Naive B cell (primary cell): ENCODE data around the gene CLSTN2. TPM values are rescaled to one million over a fixed set of nuclear protein-coding genes. Genes with fewer than 3 reads are reported as not detected.
"Not testable (repeated sequence)": the region's sequence is repeated elsewhere in the genome, so short reads cannot be mapped to it uniquely, and the experiment has no call there.

Experiments used
- ATAC-seq, 2 donors: fragments of 150-1000 bp; cut with Tn5 transposase; 2 replicates each; pipeline ENCODE4 v1.10.0; 2021; ENCODE audit warnings: low read depth in 2 of 2, mild to moderate bottlenecking in 2 of 2, moderate library complexity in 2 of 2
- DNase-seq: peaks from one replicate; pipeline ENCODE4 v3.0.0; 2022
- H3K27ac Mint-ChIP-seq, 6 donors: one replicate each; pipeline ENCODE4 v1.8.0; 2020 to 2022; ENCODE audit warnings: mild to moderate bottlenecking in 6 of 6, mixed read lengths in 6 of 6, moderate library complexity in 5 of 6, inconsistent platforms in 2 of 6
- H3K27me3 Mint-ChIP-seq, 3 donors: one replicate each; pipeline ENCODE4 v1.8.0; 2021 to 2022; ENCODE audit warnings: mixed read lengths in 3 of 3, mild to moderate bottlenecking in 1 of 3
- H3K36me3 Mint-ChIP-seq, 2 donors: one replicate each; pipeline ENCODE4 v1.8.0; 2020 to 2022; ENCODE audit warnings: mixed read lengths in 2 of 2, inconsistent platforms in 1 of 2, mild to moderate bottlenecking in 1 of 2
- H3K4me1 Mint-ChIP-seq, 3 donors: one replicate each; pipeline ENCODE4 v1.8.0; 2020 to 2022; ENCODE audit warnings: mixed read lengths in 3 of 3, inconsistent platforms in 1 of 3, mild to moderate bottlenecking in 1 of 3, moderate library complexity in 1 of 3
- H3K4me3 Mint-ChIP-seq, 8 donors: one replicate each; pipeline ENCODE4 v1.8.0; 2020 to 2022; ENCODE audit warnings: mild to moderate bottlenecking in 8 of 8, mixed read lengths in 8 of 8, moderate library complexity in 8 of 8, inconsistent platforms in 2 of 8
- H3K9me3 Mint-ChIP-seq, 7 donors: one replicate each; pipeline ENCODE4 v1.8.0; 2020 to 2022; ENCODE audit warnings: mixed read lengths in 7 of 7, mild to moderate bottlenecking in 5 of 7, inconsistent platforms in 2 of 7, moderate library complexity in 1 of 7
- polyA plus RNA-seq, 6 donors: library from polyadenylated mRNA; unstranded; fragments of 300-500 nt; fragmentation: Illumina TruSeq; gene quantifications; one replicate each; pipeline ENCODE4 v1.2.3, GENCODE V29; 2021; ENCODE audit warnings: low read depth in 6 of 6

Gene CLSTN2
- polyA plus RNA-seq, 6 donors from 2014 or later = not detected

GRCh38 chr3:140423574-140423973 lies 488.6 kb downstream of the CLSTN2 start:
- H3K9me3 Mint-ChIP-seq, H3K36me3 Mint-ChIP-seq, H3K4me3 Mint-ChIP-seq, H3K27me3 Mint-ChIP-seq, H3K4me1 Mint-ChIP-seq, DNase-seq, ATAC-seq: not testable (repeated sequence)
- peak overlapping the region in 1 of 6 donors; percentile 27 for H3K27ac Mint-ChIP-seq

- peaks cover 0 to 5% (median 1%) of the 10 kb centered on the region in 3 donors for H3K27me3 Mint-ChIP-seq
- ATAC-seq (no peak), DNase-seq (no peak)
- H3K9me3 Mint-ChIP-seq = no peaks in the 10 kb centered on the region
- no peaks in the 10 kb centered on the region for H3K36me3 Mint-ChIP-seq
- H3K4me3 Mint-ChIP-seq = peak overlapping the region in 1 of 8 donors; percentile 1
- no peak overlapping the region for H3K27ac Mint-ChIP-seq
- H3K4me1 Mint-ChIP-seq = no peaks in the 10 kb centered on the region
Observed at GRCh38 chr3:140424211-140424610, 489.2 kb downstream of the CLSTN2 start.

GRCh38 chr3:140424726-140425125 lies 489.7 kb downstream of the CLSTN2 start:
- H3K4me3 Mint-ChIP-seq = no peak overlapping the region
- no peaks in the 10 kb centered on the region for H3K36me3 Mint-ChIP-seq
- no peak for DNase-seq
- H3K27me3 Mint-ChIP-seq = peaks cover 0 to 5% (median 4%) of the 10 kb centered on the region in 3 donors
- H3K27ac Mint-ChIP-seq = no peak overlapping the region
- H3K9me3 Mint-ChIP-seq = no peaks in the 10 kb centered on the region
- ATAC-seq = no peak
- no peaks in the 10 kb centered on the region for H3K4me1 Mint-ChIP-seq

GRCh38 chr3:140427786-140428185 lies 492.8 kb downstream of the CLSTN2 start:
- Mint-ChIP-seq H3K27me3 (peaks cover 0 to 4% (median 0%) of the 10 kb centered on the region in 3 donors), H3K9me3 (no peaks in the 10 kb centered on the region), H3K4me3 (no peak overlapping the region), H3K36me3 (no peaks in the 10 kb centered on the region), H3K27ac (no peak overlapping the region), H3K4me1 (no peaks in the 10 kb centered on the region)
- ATAC-seq (no peak), DNase-seq (no peak)

GRCh38 chr3:140428380-140428779 lies 493.4 kb downstream of the CLSTN2 start:
- no peak for ATAC-seq
- no peak for DNase-seq
- Mint-ChIP-seq H3K9me3 (no peaks in the 10 kb centered on the region), H3K4me1 (no peaks in the 10 kb centered on the region), H3K27ac (peak overlapping the region in 1 of 6 donors; percentile 5), H3K27me3 (peaks cover 0 to 4% (median 0%) of the 10 kb centered on the region in 3 donors), H3K4me3 (no peak overlapping the region), H3K36me3 (no peaks in the 10 kb centered on the region)

- H3K9me3 Mint-ChIP-seq = no peaks in the 10 kb centered on the region
- H3K27ac Mint-ChIP-seq = no peak overlapping the region
- peaks cover 0 to 4% (median 0%) of the 10 kb centered on the region in 3 donors for H3K27me3 Mint-ChIP-seq
- no peak for ATAC-seq
- no peak for DNase-seq
- H3K4me3 Mint-ChIP-seq = no peak overlapping the region
- H3K36me3 Mint-ChIP-seq = no peaks in the 10 kb centered on the region
- H3K4me1 Mint-ChIP-seq = no peaks in the 10 kb centered on the region
Observed at GRCh38 chr3:140429791-140430190, 494.8 kb downstream of the CLSTN2 start.

- H3K27ac Mint-ChIP-seq = no peak overlapping the region
- DNase-seq (no peak), ATAC-seq (no peak)
- no peaks in the 10 kb centered on the region for H3K9me3 Mint-ChIP-seq
- no peaks in the 10 kb centered on the region for H3K4me1 Mint-ChIP-seq
- H3K4me3 Mint-ChIP-seq = no peak overlapping the region
- peaks cover 0 to 4% (median 0%) of the 10 kb centered on the region in 3 donors for H3K27me3 Mint-ChIP-seq
- H3K36me3 Mint-ChIP-seq = no peaks in the 10 kb centered on the region
Observed at GRCh38 chr3:140430494-140430893, 495.5 kb downstream of the CLSTN2 start.

GRCh38 chr3:140432229-140432669 lies 497.3 kb downstream of the CLSTN2 start:
- Mint-ChIP-seq H3K9me3 (peaks cover 0 to 2% (median 0%) of the 10 kb centered on the region in 7 donors), H3K36me3 (no peaks in the 10 kb centered on the region), H3K4me1 (no peaks in the 10 kb centered on the region), H3K4me3 (no peak overlapping the region), H3K27me3 (peaks cover 0 to 9% (median 0%) of the 10 kb centered on the region in 3 donors), H3K27ac (no peak overlapping the region)
- no peak for DNase-seq
- no peak for ATAC-seq

- H3K4me3 Mint-ChIP-seq = no peak overlapping the region
- no peak for ATAC-seq
- H3K36me3 Mint-ChIP-seq = no peaks in the 10 kb centered on the region
- H3K27ac Mint-ChIP-seq = no peak overlapping the region
- H3K9me3 Mint-ChIP-seq = peaks cover 0 to 2% (median 0%) of the 10 kb centered on the region in 7 donors
- no peaks in the 10 kb centered on the region for H3K4me1 Mint-ChIP-seq
- no peak for DNase-seq
- H3K27me3 Mint-ChIP-seq = peaks cover 0 to 9% (median 3%) of the 10 kb centered on the region in 3 donors
Observed at GRCh38 chr3:140433431-140433830, 498.4 kb downstream of the CLSTN2 start.

- H3K9me3 Mint-ChIP-seq = peaks cover 0 to 2% (median 0%) of the 10 kb centered on the region in 7 donors
- no peak overlapping the region for H3K4me3 Mint-ChIP-seq
- DNase-seq (no peak), ATAC-seq (no peak)
- H3K27me3 Mint-ChIP-seq = peaks cover 0 to 9% (median 3%) of the 10 kb centered on the region in 3 donors
- no peaks in the 10 kb centered on the region for H3K4me1 Mint-ChIP-seq
- no peaks in the 10 kb centered on the region for H3K36me3 Mint-ChIP-seq
- H3K27ac Mint-ChIP-seq = no peak overlapping the region
Observed at GRCh38 chr3:140434261-140434905, 499.4 kb downstream of the CLSTN2 start.

GRCh38 chr3:140436421-140436820 lies 501.4 kb downstream of the CLSTN2 start:
- DNase-seq (no peak), ATAC-seq (no peak)
- Mint-ChIP-seq H3K9me3 (peaks cover 0 to 2% (median 0%) of the 10 kb centered on the region in 7 donors), H3K4me1 (no peaks in the 10 kb centered on the region), H3K27me3 (peaks cover 0 to 8% (median 3%) of the 10 kb centered on the region in 3 donors), H3K4me3 (peak overlapping the region in 1 of 8 donors; percentile 0), H3K36me3 (no peaks in the 10 kb centered on the region), H3K27ac (no peak overlapping the region)

- Mint-ChIP-seq H3K36me3 (no peaks in the 10 kb centered on the region), H3K9me3 (peaks cover 0 to 2% (median 0%) of the 10 kb centered on the region in 7 donors), H3K27ac (no peak overlapping the region), H3K4me1 (no peaks in the 10 kb centered on the region), H3K4me3 (no peak overlapping the region), H3K27me3 (peaks cover 0 to 8% (median 3%) of the 10 kb centered on the region in 3 donors)
- DNase-seq (no peak), ATAC-seq (no peak)
Observed at GRCh38 chr3:140438736-140439470, 503.9 kb downstream of the CLSTN2 start.

GRCh38 chr3:140439527-140439926 lies 504.5 kb downstream of the CLSTN2 start:
- no peak for DNase-seq

GRCh38 chr3:140440446-140440845 lies 505.5 kb downstream of the CLSTN2 start:
- Mint-ChIP-seq H3K27ac (no peak overlapping the region), H3K4me3 (no peak overlapping the region)

More at GRCh38 chr3:140439527-140439926, 504.5 kb downstream of the CLSTN2 start:
- Mint-ChIP-seq H3K4me3 (no peak overlapping the region), H3K36me3 (no peaks in the 10 kb centered on the region), H3K27me3 (peaks cover 0 to 8% (median 3%) of the 10 kb centered on the region in 3 donors), H3K9me3 (peaks cover 0 to 2% (median 0%) of the 10 kb centered on the region in 7 donors), H3K27ac (no peak overlapping the region), H3K4me1 (no peaks in the 10 kb centered on the region)
- ATAC-seq = no peak

More at GRCh38 chr3:140440446-140440845, 505.5 kb downstream of the CLSTN2 start:
- peaks cover 0 to 8% (median 3%) of the 10 kb centered on the region in 3 donors for H3K27me3 Mint-ChIP-seq
- DNase-seq = no peak
- H3K36me3 Mint-ChIP-seq = no peaks in the 10 kb centered on the region
- no peaks in the 10 kb centered on the region for H3K4me1 Mint-ChIP-seq
- no peak for ATAC-seq
- H3K9me3 Mint-ChIP-seq = peaks cover 0 to 2% (median 0%) of the 10 kb centered on the region in 7 donors
